ENCODE measurements around the gene HMGXB4. TPM values are rescaled to one million over a fixed set of nuclear protein-coding genes. Genes with fewer than 3 reads are reported as not detected.

The HMGXB4 gene
- total RNA-seq, 1 experiment from 2014 or later: 27.2 TPM

DNA sequence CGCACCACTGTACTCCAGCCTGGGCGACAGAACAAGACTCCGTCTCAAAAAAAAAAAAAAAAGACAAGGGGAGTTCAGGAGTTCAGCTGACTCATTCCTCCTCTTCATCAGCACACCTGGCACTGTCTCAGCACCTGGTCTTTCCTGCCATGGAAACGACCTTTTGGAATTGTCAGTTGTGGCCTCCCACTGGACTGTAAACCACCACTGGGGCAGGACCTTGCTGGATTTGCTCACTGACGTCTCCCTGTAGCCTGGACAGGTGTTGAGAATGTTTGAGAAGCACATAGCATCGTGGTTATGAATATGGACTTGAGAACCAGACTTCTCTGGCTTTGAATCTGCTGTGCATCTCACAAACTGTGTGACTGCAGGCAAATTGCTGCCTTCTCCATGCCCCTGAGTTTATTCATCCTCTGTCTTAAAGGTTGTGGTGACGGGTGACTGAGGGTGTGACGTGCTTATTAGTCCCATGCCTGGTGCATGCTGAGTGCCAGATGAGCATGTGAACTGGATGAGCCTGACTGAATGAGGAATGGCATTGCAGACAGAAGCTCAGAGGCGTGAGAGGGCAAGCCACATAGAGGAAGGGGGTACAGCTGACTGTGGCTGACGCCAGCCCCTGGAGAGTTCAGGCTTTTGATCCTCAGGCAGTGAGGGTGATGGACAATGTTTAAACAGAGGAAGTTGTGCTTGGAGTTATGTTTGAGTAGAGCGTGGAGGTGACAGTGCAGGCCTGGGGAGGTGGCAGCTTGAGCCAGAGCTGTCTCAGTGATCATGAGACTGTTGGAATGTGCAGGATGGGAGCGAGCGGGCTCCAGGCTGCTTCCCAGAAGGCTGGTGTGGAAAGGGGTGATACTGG, 55.1 kb downstream of the HMGXB4 start:
- ChIA-PET POLR2A (no interaction called here), CTCF (interaction anchor here (1.1 kb wide), 1 partner anchor 10 kb away, joined by 3 read pairs; no protein-coding TSS in a partner anchor)
- no peak overlapping the region for H3K27ac Mint-ChIP-seq (ENCODE audit: low read depth, unreplicated experiment)
- BruUV-seq (replicated peaks): no TSS peak
- no peaks in the 10 kb centered on the region for H3K27me3 Mint-ChIP-seq (ENCODE audit: insufficient read depth, unreplicated experiment)
- intact Hi-C loops (cut with micrococcal nuclease): no loop called here
- no peak overlapping the region for H3K4me3 Mint-ChIP-seq (ENCODE audit: unreplicated experiment)
- no peaks in the 10 kb centered on the region for H3K9me3 Mint-ChIP-seq (ENCODE audit: unreplicated experiment)
- DNase-seq (ENCODE audit: unreplicated experiment): peak; percentile 70
- TF ChIP-seq CTCF (IDR thresholded peaks at IDR 0.05; ENCODE audit: unreplicated experiment): no peak
- H3K36me3 Mint-ChIP-seq (ENCODE audit: insufficient read depth, unreplicated experiment): peaks cover 40% of the 10 kb centered on the region
- H3K4me1 Mint-ChIP-seq (ENCODE audit: insufficient read depth, unreplicated experiment): peaks cover 33% of the 10 kb centered on the region

GRCh38 chr22:35313311-35314121, 56.2 kb downstream of the HMGXB4 start:
- peak; percentile 62 for DNase-seq (ENCODE audit: unreplicated experiment)
- no peaks in the 10 kb centered on the region for H3K27me3 Mint-ChIP-seq (ENCODE audit: insufficient read depth, unreplicated experiment)
- H3K36me3 Mint-ChIP-seq (ENCODE audit: insufficient read depth, unreplicated experiment): peaks cover 42% of the 10 kb centered on the region
- no peaks in the 10 kb centered on the region for H3K9me3 Mint-ChIP-seq (ENCODE audit: unreplicated experiment)
- H3K4me1 Mint-ChIP-seq (ENCODE audit: insufficient read depth, unreplicated experiment): peaks cover 33% of the 10 kb centered on the region
- ChIA-PET POLR2A (no interaction called here), CTCF (no interaction called here)
- no peak for TF ChIP-seq CTCF (IDR thresholded peaks at IDR 0.05; ENCODE audit: unreplicated experiment)
- no peak overlapping the region for H3K4me3 Mint-ChIP-seq (ENCODE audit: unreplicated experiment)
- peak overlapping the region; percentile 23 for H3K27ac Mint-ChIP-seq (ENCODE audit: low read depth, unreplicated experiment)
- no TSS peak for BruUV-seq (replicated peaks)
- intact Hi-C loops (cut with micrococcal nuclease): no loop called here

- POLR2A ChIA-PET: interaction anchor here (0.8 kb wide), 1 partner anchor 10 kb away, joined by 4 read pairs; no protein-coding TSS in a partner anchor
- intact Hi-C loops (cut with micrococcal nuclease): no loop called here
- peak; percentile 21 for DNase-seq (ENCODE audit: unreplicated experiment)
These were observed 57.1 kb downstream of the HMGXB4 start for GRCh38 chr22:35314161-35314942.

More at GRCh38 chr22:35314161-35314942, 57.1 kb downstream of the HMGXB4 start:
- CTCF ChIA-PET: no interaction called here
- no peak overlapping the region for H3K4me3 Mint-ChIP-seq (ENCODE audit: unreplicated experiment)
- no TSS peak for BruUV-seq (replicated peaks)
- no peak overlapping the region for H3K27ac Mint-ChIP-seq (ENCODE audit: low read depth, unreplicated experiment)
- H3K27me3 Mint-ChIP-seq (ENCODE audit: insufficient read depth, unreplicated experiment): no peaks in the 10 kb centered on the region
- no peaks in the 10 kb centered on the region for H3K9me3 Mint-ChIP-seq (ENCODE audit: unreplicated experiment)
- H3K4me1 Mint-ChIP-seq (ENCODE audit: insufficient read depth, unreplicated experiment): peaks cover 33% of the 10 kb centered on the region
- peaks cover 43% of the 10 kb centered on the region for H3K36me3 Mint-ChIP-seq (ENCODE audit: insufficient read depth, unreplicated experiment)
- no peak for TF ChIP-seq CTCF (IDR thresholded peaks at IDR 0.05; ENCODE audit: unreplicated experiment)

All from MCF 10A (cell line).